GM20431 (cell line): ENCODE measurements around the gene CCR5AS.

ENCODE experiments used
- in situ Hi-C: fragments of 300-500 bp; cut with MseI, MboI; formaldehyde crosslinking; loops from one replicate; pipeline ENCODE4 v1.15.0; 2020; ENCODE audit warnings: low sequenced_read_pairs; ENCODE audit not compliant: unreplicated experiment

Gene CCR5AS

GRCh38 chr3:46365041-46365440 is 41.8 kb downstream of the CCR5AS start:
- in situ Hi-C loops, result loop anchor here (10.0 kb wide), 1 partner anchor 420 kb away; the partner anchor contains the start of gene CXCR6

GRCh38 chr3:46361408-46362283 is 45.2 kb downstream of the CCR5AS start:
- in situ Hi-C loops, result loop anchor here (10.0 kb wide), 1 partner anchor 417 kb away; the partner anchor contains the start of gene CXCR6

- in situ Hi-C loops, result loop anchor here (10.0 kb wide), 1 partner anchor 416 kb away; the partner anchor contains the start of gene CXCR6
Observed at GRCh38 chr3:46360907-46361306, 46.0 kb downstream of the CCR5AS start.

GRCh38 chr3:46359733-46360493 is 47.0 kb downstream of the CCR5AS start:
- in situ Hi-C loops, result loop anchor here (10.0 kb wide), 1 partner anchor 415 kb away; the partner anchor contains the start of gene CXCR6

GRCh38 chr3:46358466-46358865 is 48.4 kb downstream of the CCR5AS start:
- in situ Hi-C loops, result no loop called here

GRCh38 chr3:46356909-46357308 is 50.0 kb downstream of the CCR5AS start:
- in situ Hi-C loops, result no loop called here

GRCh38 chr3:46356276-46356675 is 50.6 kb downstream of the CCR5AS start:
- in situ Hi-C loops, result no loop called here

- in situ Hi-C loops, result no loop called here
Observed at GRCh38 chr3:46354984-46355383, 51.9 kb downstream of the CCR5AS start.

- in situ Hi-C loops, result no loop called here
Observed at GRCh38 chr3:46354478-46354877, 52.4 kb downstream of the CCR5AS start.

GRCh38 chr3:46353647-46354410 is 53.0 kb downstream of the CCR5AS start, which contains the start of gene CCR2:
CCR2 (plus strand) TSS chr3:46354111; CDS start chr3:46357528, 3,417 bp downstream.
- in situ Hi-C loops, result no loop called here

- in situ Hi-C loops, result no loop called here
Observed at GRCh38 chr3:46353090-46353489, 53.8 kb downstream of the CCR5AS start.

- in situ Hi-C loops, result no loop called here
Observed at GRCh38 chr3:46351646-46352045, 55.2 kb downstream of the CCR5AS start.

- in situ Hi-C loops, result no loop called here
Observed at GRCh38 chr3:46350262-46350565, 56.7 kb downstream of the CCR5AS start.

GRCh38 chr3:46349484-46350261 is 57.2 kb downstream of the CCR5AS start:
- in situ Hi-C loops, result no loop called here

GRCh38 chr3:46348823-46349482 is 57.9 kb downstream of the CCR5AS start:
- in situ Hi-C loops, result no loop called here

GRCh38 chr3:46344476-46344875 is 62.4 kb downstream of the CCR5AS start:
- in situ Hi-C loops, result no loop called here

GRCh38 chr3:46338840-46339239 is 68.0 kb downstream of the CCR5AS start:
- in situ Hi-C loops, result no loop called here

GRCh38 chr3:46337911-46338310 is 69.0 kb downstream of the CCR5AS start:
- in situ Hi-C loops, result no loop called here

GRCh38 chr3:46335541-46335940 is 71.3 kb downstream of the CCR5AS start:
- in situ Hi-C loops, result no loop called here
